GM12878 (cell line): Measurements from ENCODE around the gene SOAT2. TPM values are rescaled to one million over a fixed set of nuclear protein-coding genes. Genes with fewer than 3 reads are reported as not detected.
A peak's percentile ranks its signal among the peaks of the same experiment; 100 is the strongest.

ENCODE experiments used
- BCLAF1 ChIP-seq: fragments of 450-650 bp; IDR thresholded peaks from 2 replicates; pipeline ENCODE4 v1.6.1; 2017; ENCODE audit warnings: antibody characterized with exemption, mild to moderate bottlenecking, moderate library complexity
- BMI1 ChIP-seq: fragments of 450-650 bp; IDR thresholded peaks from 2 replicates; pipeline ENCODE4 v1.6.1; 2016; ENCODE audit warnings: mild to moderate bottlenecking, moderate library complexity, borderline replicate concordance
- CREM ChIP-seq: IDR thresholded peaks from 2 replicates; pipeline ENCODE4 v1.6.1; 2014; ENCODE audit warnings: antibody characterized with exemption, low read depth
- DPF2 ChIP-seq: fragments of 450-650 bp; IDR thresholded peaks from 2 replicates; pipeline ENCODE4 v1.6.1; 2017; ENCODE audit warnings: mild to moderate bottlenecking
- E2F4 ChIP-seq: IDR thresholded peaks from 2 replicates; pipeline ENCODE4 v1.6.1; 2012; ENCODE audit warnings: low read depth, low read length, improper control_type of control experiment
- ESRRA ChIP-seq: IDR thresholded peaks from 2 replicates; pipeline ENCODE4 v1.6.1; 2012; ENCODE audit warnings: mild to moderate bottlenecking, low read length, improper control_type of control experiment
- ETV6 ChIP-seq, 2 experiments: fragments of 450-650 bp in 1 of 2; IDR thresholded peaks in 1 of 2; conservative IDR thresholded peaks in 1 of 2; 2 replicates each; pipeline ENCODE4 v1.6.1; 2014; ENCODE audit warnings: antibody characterized with exemption in 1 of 2, borderline replicate concordance in 1 of 2, low read depth in 1 of 2, mild to moderate bottlenecking in 1 of 2, moderate library complexity in 1 of 2
- FOXK2 ChIP-seq: fragments of 450-650 bp; IDR thresholded peaks from 2 replicates; pipeline ENCODE4 v1.6.1; 2017; ENCODE audit warnings: mild to moderate bottlenecking, moderate library complexity
- IRF5 ChIP-seq: fragments of 450-650 bp; IDR thresholded peaks from 2 replicates; pipeline ENCODE4 v1.6.1; 2017; ENCODE audit warnings: borderline replicate concordance
- MEF2B ChIP-seq: fragments of 450-650 bp; IDR thresholded peaks from 2 replicates; pipeline ENCODE4 v1.6.1; 2018; ENCODE audit warnings: mild to moderate bottlenecking, moderate library complexity; ENCODE audit not compliant: partially characterized antibody, poor library complexity, severe bottlenecking
- MYC ChIP-seq: IDR thresholded peaks from 2 replicates; pipeline ENCODE4 v1.6.1; 2011; ENCODE audit warnings: mild to moderate bottlenecking, low read length, moderate library complexity, inconsistent platforms; ENCODE audit not compliant: insufficient read depth, insufficient replicate concordance, insufficient read length, severe bottlenecking
- NR2C2 ChIP-seq: IDR thresholded peaks from 2 replicates; pipeline ENCODE4 v1.6.1; 2011; ENCODE audit warnings: borderline replicate concordance, low read depth; ENCODE audit not compliant: control insufficient read depth, insufficient read length
- NRF1 ChIP-seq: conservative IDR thresholded peaks from 2 replicates; pipeline ENCODE4 v1.6.1; 2011; ENCODE audit warnings: mild to moderate bottlenecking, low read depth, low read length, improper control_type of control experiment
- POLR2AphosphoS2 ChIP-seq: IDR thresholded peaks from 2 replicates; pipeline ENCODE4 v1.6.1; 2011; ENCODE audit warnings: low read depth, mild to moderate bottlenecking, low read length, improper control_type of control experiment, moderate library complexity
- RAD21 ChIP-seq: IDR thresholded peaks from 2 replicates; pipeline ENCODE4 v1.6.1; 2011; ENCODE audit warnings: mild to moderate bottlenecking, low read depth, low read length, moderate library complexity; ENCODE audit not compliant: insufficient read depth
- RBBP5 ChIP-seq: fragments of 200-600 bp; sonication (generic); conservative IDR thresholded peaks from 2 replicates; pipeline ENCODE4 v1.6.1; 2016
- RUNX3 ChIP-seq: IDR thresholded peaks from 2 replicates; pipeline ENCODE4 v1.6.1; 2012; ENCODE audit warnings: low read length, inconsistent platforms
- SKIL ChIP-seq: fragments of 450-650 bp; IDR thresholded peaks from 2 replicates; pipeline ENCODE4 v1.6.1; 2017; ENCODE audit warnings: mild to moderate bottlenecking, low read depth, inconsistent platforms; ENCODE audit not compliant: poor library complexity, severe bottlenecking
- SMAD5 ChIP-seq: IDR thresholded peaks from 2 replicates; pipeline ENCODE4 v1.6.1; 2016; ENCODE audit warnings: antibody characterized with exemption, low read depth
- SREBF1 ChIP-seq: IDR thresholded peaks from 2 replicates; pipeline ENCODE4 v1.6.1; 2012; ENCODE audit warnings: mild to moderate bottlenecking, low read length
- TAF1 ChIP-seq: IDR thresholded peaks from 2 replicates; pipeline ENCODE4 v1.6.1; 2011; ENCODE audit warnings: mild to moderate bottlenecking, low read depth, low read length, borderline replicate concordance
- WRNIP1 ChIP-seq: IDR thresholded peaks from 2 replicates; pipeline ENCODE4 v1.6.1; 2011; ENCODE audit warnings: low read depth, low read length, improper control_type of control experiment, borderline replicate concordance
- ZNF207 ChIP-seq: fragments of 450-650 bp; IDR thresholded peaks from 2 replicates; pipeline ENCODE4 v1.6.1; 2014; ENCODE audit warnings: antibody characterized with exemption, mild to moderate bottlenecking, borderline replicate concordance
- polyA plus RNA-seq, 11 experiments: library from polyadenylated mRNA; depleted of rRNA in 4 of 11; unstranded in 6 of 11; stranded (reverse) in 5 of 11; fragments of >200 nt; fragmentation: Nextera tagmentation in 4 of 11; fragmentation: Illumina TruSeq in 1 of 11; extraction: Ambion mirVana in 4 of 11; extraction: Trizol in 1 of 11; gene quantifications; 1 replicate in 1 of 11; 2 replicates in 10 of 11; pipeline versions ENCODE4 v1.2.1 to v1.2.3, GENCODE V29; 2011 to 2016; ENCODE audit warnings: inconsistent platforms in 2 of 11, missing spikeins in 2 of 11, low read depth in 1 of 11
- total RNA-seq, 4 experiments: library from RNA; depleted of rRNA in 3 of 4; stranded (reverse); fragments of >200 nt in 3 of 4; fragmentation: Illumina TruSeq in 1 of 4; extraction: Trizol in 1 of 4; gene quantifications; 2 replicates each; pipeline versions ENCODE4 v1.2.1 to v1.2.3, GENCODE V29; 2013 to 2021

SOAT2 gene
- total and polyA plus RNA-seq, 10 of the 15 experiments (the other 5 are each of a cell fraction or from before 2014, with no cell fraction given), result 0.08 to 1.7 (median 0.69) TPM

GRCh38 chr12:53159195-53159839 lies 56.0 kb downstream of the SOAT2 start (continued):
- TF ChIP-seq IRF5 (no peak), MEF2B (no peak), SREBF1 (no peak), BMI1 (no peak), BCLAF1 (no peak), RUNX3 (no peak), POLR2AphosphoS2 (no peak), ESRRA (no peak), WRNIP1 (0 out of 2 replicates have a peak, but pooled peaks have one; percentile 88), NRF1 (no peak; the same call in 1 of the 2 replicates), DPF2 (no peak), FOXK2 (no peak), TAF1 (no peak), MYC (no peak), ZNF207 (0 out of 2 replicates have a peak, but pooled peaks have one; percentile 49), SMAD5 (no peak), NR2C2 (no peak), ETV6 (conservative IDR thresholded peaks at IDR 0.05 in 1 of 2, IDR thresholded peaks at IDR 0.05 in 1 of 2; ENCODE audit: borderline replicate concordance in 1 of 2, low read depth in 1 of 2) (no peak), SKIL (no peak), CREM (no peak), RAD21 (peak; percentile 99), RBBP5 (no peak), E2F4 (no peak)
